Stimulated activated naive B cell treated with anti-CD40 and anti-IgM and Interleukin-4, amounts not matched to agents 10 μg/mL and 1 μg/mL and 100 μg/mL, for 72 hours (primary cell): ENCODE measurements around the gene NKX2-1.
A peak's percentile ranks its signal among the peaks of the same experiment; 100 is the strongest.

Experiments
- ATAC-seq, 2 donors: fragments of 150-1000 bp; cut with Tn5 transposase; replicated peaks; 2 replicates each; pipeline ENCODE4 v1.10.0; 2021; ENCODE audit warnings: moderate library complexity in 1 of 2
- DNase-seq: peaks from one replicate; pipeline ENCODE4 v3.0.0; 2021
- H3K27ac Mint-ChIP-seq: one replicate; pipeline ENCODE4 v1.8.0; 2022; ENCODE audit warnings: mild to moderate bottlenecking, mixed read lengths
- H3K27me3 Mint-ChIP-seq, 2 donors: one replicate each; pipeline ENCODE4 v1.8.0; 2022; ENCODE audit warnings: mixed read lengths in 2 of 2
- H3K36me3 Mint-ChIP-seq, 2 donors: one replicate each; pipeline ENCODE4 v1.8.0; 2022; ENCODE audit warnings: mixed read lengths in 2 of 2, mild to moderate bottlenecking in 1 of 2
- H3K4me1 Mint-ChIP-seq, 2 donors: one replicate each; pipeline ENCODE4 v1.8.0; 2022; ENCODE audit warnings: mixed read lengths in 2 of 2, mild to moderate bottlenecking in 1 of 2
- H3K4me3 Mint-ChIP-seq, 2 donors: one replicate each; pipeline ENCODE4 v1.8.0; 2022; ENCODE audit warnings: mild to moderate bottlenecking in 2 of 2, mixed read lengths in 2 of 2, moderate library complexity in 1 of 2
- H3K9me3 Mint-ChIP-seq, 2 donors: one replicate each; pipeline ENCODE4 v1.8.0; 2022; ENCODE audit warnings: mixed read lengths in 2 of 2, mild to moderate bottlenecking in 1 of 2

The NKX2-1 gene

GRCh38 chr14:36513451-36514277 lies 6.4 kb downstream of the NKX2-1 start:
- H3K27me3 Mint-ChIP-seq, result peaks cover 69 to 82% of the 10 kb centered on the region in 2 donors
- no peak overlapping the region for H3K27ac Mint-ChIP-seq
- no peaks in the 10 kb centered on the region for H3K4me1 Mint-ChIP-seq
- no peak for ATAC-seq
- H3K36me3 Mint-ChIP-seq, result no peaks in the 10 kb centered on the region
- no peak overlapping the region for H3K4me3 Mint-ChIP-seq
- H3K9me3 Mint-ChIP-seq, result no peaks in the 10 kb centered on the region
- DNase-seq, result no peak

GRCh38 chr14:36513012-36513420 lies 7.0 kb downstream of the NKX2-1 start:
- no peak overlapping the region for H3K4me3 Mint-ChIP-seq
- H3K4me1 Mint-ChIP-seq, result no peaks in the 10 kb centered on the region
- no peak overlapping the region for H3K27ac Mint-ChIP-seq
- ATAC-seq, result no peak
- H3K27me3 Mint-ChIP-seq, result peaks cover 73 to 84% of the 10 kb centered on the region in 2 donors
- H3K9me3 Mint-ChIP-seq, result no peaks in the 10 kb centered on the region
- no peak for DNase-seq
- no peaks in the 10 kb centered on the region for H3K36me3 Mint-ChIP-seq

DNA sequence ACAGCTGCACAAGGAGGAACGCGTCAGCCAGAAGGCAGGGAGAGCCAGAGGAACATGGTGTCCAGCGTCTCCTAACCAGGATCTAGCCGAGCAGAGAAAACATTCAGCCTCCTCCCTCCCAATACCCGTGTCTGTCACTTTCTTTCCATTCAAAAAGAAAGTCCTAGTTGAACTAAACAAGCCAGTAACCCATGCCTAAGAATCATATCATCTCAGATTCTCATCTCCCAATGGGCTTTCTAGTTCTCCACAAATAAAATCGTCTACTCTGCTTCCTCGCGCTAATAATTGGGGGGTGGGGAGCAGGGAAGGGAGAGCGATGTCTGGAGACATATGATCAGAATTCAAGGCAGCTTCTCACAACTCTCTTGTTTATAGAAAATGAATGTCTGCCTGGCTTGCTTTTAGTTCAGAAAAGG lies 7.4 kb downstream of the NKX2-1 start:
- no peak overlapping the region for H3K27ac Mint-ChIP-seq

DNA sequence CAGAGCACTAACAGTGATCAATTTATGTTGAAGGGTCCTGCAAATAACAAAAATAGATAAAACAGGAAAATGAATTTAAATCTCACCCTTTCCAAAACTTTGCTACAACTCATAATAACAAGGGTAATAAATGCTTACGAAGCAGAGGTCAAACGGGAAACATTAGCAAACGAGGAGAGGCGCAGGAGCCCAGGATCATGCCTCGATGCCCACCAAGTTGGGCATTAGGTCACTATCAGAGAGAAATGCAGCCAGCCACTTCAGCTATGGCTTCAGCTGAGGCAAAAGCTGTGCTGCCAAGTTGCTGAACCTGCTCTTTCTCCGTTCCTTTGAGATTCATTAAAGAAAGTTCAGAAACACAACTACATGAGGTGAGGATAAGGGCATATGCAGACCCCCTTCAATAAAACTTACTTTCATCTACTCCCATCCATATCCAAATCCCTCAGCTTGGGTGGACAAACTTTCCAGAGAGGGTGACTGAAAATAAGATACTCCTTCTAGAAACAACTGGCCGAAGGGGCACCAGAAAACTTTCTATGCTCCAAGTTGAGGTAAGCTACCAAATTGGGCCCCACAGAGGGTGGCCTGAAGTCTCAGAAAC lies 7.9 kb downstream of the NKX2-1 start:
- ATAC-seq (no peak), DNase-seq (no peak)
- Mint-ChIP-seq H3K36me3 (peaks cover 0 to 1% of the 10 kb centered on the region in 2 donors), H3K27ac (no peak overlapping the region), H3K9me3 (peaks cover 0 to 2% of the 10 kb centered on the region in 2 donors), H3K27me3 (peaks cover 82 to 91% of the 10 kb centered on the region in 2 donors), H3K4me3 (no peak overlapping the region), H3K4me1 (peaks cover 0 to under 1% of the 10 kb centered on the region in 2 donors)

More for the DNA sequence above, 7.4 kb downstream of the NKX2-1 start:
- ATAC-seq (no peak), DNase-seq (no peak)
- H3K27me3 Mint-ChIP-seq, result peaks cover 77 to 88% of the 10 kb centered on the region in 2 donors
- H3K36me3 Mint-ChIP-seq, result peaks cover 0 to 1% of the 10 kb centered on the region in 2 donors
- no peak overlapping the region for H3K4me3 Mint-ChIP-seq
- peaks cover 0 to 2% of the 10 kb centered on the region in 2 donors for H3K9me3 Mint-ChIP-seq
- H3K4me1 Mint-ChIP-seq, result no peaks in the 10 kb centered on the region

- Mint-ChIP-seq H3K4me3 (no peak overlapping the region), H3K4me1 (peaks cover 0 to 10% of the 10 kb centered on the region in 2 donors), H3K36me3 (peaks cover 1 to 5% of the 10 kb centered on the region in 2 donors), H3K27me3 (peaks cover 81 to 90% of the 10 kb centered on the region in 2 donors), H3K27ac (no peak overlapping the region), H3K9me3 (peaks cover 0 to 2% of the 10 kb centered on the region in 2 donors)
- ATAC-seq (no peak), DNase-seq (no peak)
These were observed 9.2 kb downstream of the NKX2-1 start for GRCh38 chr14:36510874-36511273.

DNA sequence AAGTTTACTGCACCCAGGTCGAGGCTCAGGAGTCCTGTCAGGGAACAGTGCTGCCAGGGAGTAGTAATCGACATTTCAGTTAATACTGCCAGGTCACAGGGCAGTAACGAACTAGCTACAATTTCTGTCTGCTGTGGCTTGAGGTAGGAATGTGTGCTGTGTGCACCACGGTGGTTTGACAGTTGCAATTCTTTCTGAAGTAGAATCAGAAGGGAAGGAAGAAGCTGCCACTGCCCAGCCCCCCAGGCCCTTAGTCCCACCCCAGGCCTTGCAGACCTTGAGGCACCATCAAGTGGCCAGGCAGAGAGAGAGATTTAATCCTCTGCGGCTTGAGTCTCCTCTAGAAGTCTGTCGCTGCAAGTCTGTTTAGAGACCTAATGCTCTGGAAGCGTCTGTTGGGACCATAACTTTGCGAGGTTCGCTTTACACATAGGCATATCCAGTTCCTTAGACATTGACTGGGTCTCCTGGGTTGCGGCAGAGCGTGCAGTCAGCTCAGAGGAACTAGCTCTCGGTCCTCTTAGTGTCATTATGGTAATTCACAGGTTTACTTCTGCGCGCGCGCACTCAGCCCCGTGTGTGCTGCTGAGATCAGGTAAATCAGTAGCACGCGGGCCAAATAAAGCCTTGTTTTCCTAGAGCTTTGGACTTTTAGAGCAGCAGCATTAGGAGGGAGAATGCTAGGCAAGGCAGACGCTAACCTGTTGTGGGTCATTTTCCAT lies 9.8 kb downstream of the NKX2-1 start:
- H3K4me3 Mint-ChIP-seq, result no peak overlapping the region
- peaks cover 1 to 5% of the 10 kb centered on the region in 2 donors for H3K36me3 Mint-ChIP-seq
- DNase-seq, result no peak
- peaks cover 79 to 87% of the 10 kb centered on the region in 2 donors for H3K27me3 Mint-ChIP-seq
- peak overlapping the region; percentile 37 for H3K27ac Mint-ChIP-seq
- peaks cover 0 to 2% of the 10 kb centered on the region in 2 donors for H3K9me3 Mint-ChIP-seq
- peaks cover 0 to 11% of the 10 kb centered on the region in 2 donors for H3K4me1 Mint-ChIP-seq
- ATAC-seq, result no peak

DNA sequence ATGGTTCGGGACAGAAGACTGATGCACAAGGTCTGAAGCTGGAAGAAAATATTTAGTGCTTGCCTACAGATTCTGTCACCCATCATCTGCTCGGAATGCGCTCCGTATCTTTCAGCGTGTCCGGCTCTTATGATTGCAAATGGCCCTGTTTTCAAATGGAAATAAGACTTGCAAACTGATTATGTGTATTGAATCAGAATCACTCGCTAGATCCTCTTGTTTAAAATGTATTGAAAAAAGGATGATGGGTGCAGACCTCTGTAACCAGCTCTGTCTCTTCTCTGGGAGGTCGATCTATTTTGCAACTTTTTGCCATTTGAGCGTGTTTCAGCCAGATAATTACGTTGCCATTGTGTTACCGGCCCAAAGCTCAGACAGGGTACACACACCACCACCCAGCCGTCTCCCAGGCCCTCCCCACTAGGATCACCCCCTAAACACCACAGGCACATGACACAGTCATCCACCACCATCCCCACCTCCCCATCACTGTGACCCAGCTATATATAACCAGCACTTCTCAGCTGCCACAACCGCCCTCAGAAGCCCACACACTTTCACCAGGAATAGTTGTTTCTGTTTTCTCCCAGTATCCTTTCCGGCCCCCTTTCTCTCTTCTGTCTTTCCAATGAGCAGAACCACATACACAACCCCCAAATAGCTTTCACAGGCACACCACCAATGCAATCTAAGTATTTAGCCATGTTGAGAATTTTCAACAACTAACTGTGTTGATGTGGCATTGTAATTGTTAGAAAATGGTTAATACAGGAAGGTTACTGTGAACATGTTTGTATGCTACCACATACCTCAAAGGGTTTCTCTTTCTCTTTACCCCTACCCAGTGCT lies 10.7 kb downstream of the NKX2-1 start:
- Mint-ChIP-seq H3K4me1 (peaks cover 3 to 16% of the 10 kb centered on the region in 2 donors), H3K36me3 (peaks cover 1 to 5% of the 10 kb centered on the region in 2 donors), H3K27me3 (peaks cover 79 to 89% of the 10 kb centered on the region in 2 donors), H3K9me3 (peaks cover 0 to 2% of the 10 kb centered on the region in 2 donors), H3K4me3 (no peak overlapping the region), H3K27ac (no peak overlapping the region)
- ATAC-seq, result no peak
- no peak for DNase-seq

- H3K27me3 Mint-ChIP-seq, result peaks cover 76 to 89% of the 10 kb centered on the region in 2 donors
- peaks cover 0 to 2% of the 10 kb centered on the region in 2 donors for H3K9me3 Mint-ChIP-seq
These were observed 11.5 kb downstream of the NKX2-1 start for GRCh38 chr14:36508418-36509068.

DNA sequence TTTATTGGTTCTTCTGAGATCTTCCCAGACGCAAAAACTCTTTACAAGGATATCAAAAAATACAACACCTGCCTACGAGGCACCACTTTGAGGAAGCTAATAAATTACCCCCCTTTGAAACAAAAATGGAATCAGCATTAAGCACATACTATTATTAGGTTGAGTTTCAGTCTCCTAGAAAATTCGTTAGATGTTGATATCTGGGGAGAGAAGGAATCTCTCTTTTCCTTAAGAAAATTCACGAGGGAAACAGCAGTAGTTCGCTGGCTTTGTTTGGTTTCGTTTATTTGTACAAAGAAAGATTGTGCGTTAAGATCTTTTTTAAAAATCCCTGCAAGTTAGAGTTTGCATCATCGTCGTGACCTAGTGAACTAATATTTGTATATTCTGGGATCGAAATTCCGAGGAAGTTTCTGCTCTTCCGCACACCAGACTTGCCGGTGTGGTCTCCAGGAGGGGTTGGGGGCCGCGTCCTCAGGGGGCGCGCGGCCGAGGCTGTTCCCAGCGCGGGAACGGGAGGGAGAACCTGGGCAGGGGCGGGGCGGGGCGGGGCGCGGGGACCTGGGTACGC lies 12.1 kb downstream of the NKX2-1 start:
- Mint-ChIP-seq H3K27ac (no peak overlapping the region), H3K9me3 (peaks cover 0 to 2% of the 10 kb centered on the region in 2 donors), H3K27me3 (peaks cover 75 to 89% of the 10 kb centered on the region in 2 donors), H3K36me3 (peaks cover 1 to 5% of the 10 kb centered on the region in 2 donors), H3K4me1 (peaks cover 3 to 16% of the 10 kb centered on the region in 2 donors), H3K4me3 (no peak overlapping the region)
- DNase-seq (no peak), ATAC-seq (no peak)

More at GRCh38 chr14:36508418-36509068, 11.5 kb downstream of the NKX2-1 start:
- Mint-ChIP-seq H3K27ac (no peak overlapping the region), H3K4me1 (peaks cover 3 to 16% of the 10 kb centered on the region in 2 donors), H3K4me3 (no peak overlapping the region), H3K36me3 (peaks cover 1 to 5% of the 10 kb centered on the region in 2 donors)
- DNase-seq (no peak), ATAC-seq (no peak)

- DNase-seq (no peak), ATAC-seq (no peak)
- H3K27me3 Mint-ChIP-seq, result peaks cover 73 to 89% of the 10 kb centered on the region in 2 donors
- peaks cover 0 to 2% of the 10 kb centered on the region in 2 donors for H3K9me3 Mint-ChIP-seq
- no peak overlapping the region for H3K4me3 Mint-ChIP-seq
- peaks cover 1 to 5% of the 10 kb centered on the region in 2 donors for H3K36me3 Mint-ChIP-seq
- H3K4me1 Mint-ChIP-seq, result peaks cover 3 to 16% of the 10 kb centered on the region in 2 donors
- H3K27ac Mint-ChIP-seq, result no peak overlapping the region
These were observed 13.1 kb downstream of the NKX2-1 start for GRCh38 chr14:36506732-36507614.

DNA sequence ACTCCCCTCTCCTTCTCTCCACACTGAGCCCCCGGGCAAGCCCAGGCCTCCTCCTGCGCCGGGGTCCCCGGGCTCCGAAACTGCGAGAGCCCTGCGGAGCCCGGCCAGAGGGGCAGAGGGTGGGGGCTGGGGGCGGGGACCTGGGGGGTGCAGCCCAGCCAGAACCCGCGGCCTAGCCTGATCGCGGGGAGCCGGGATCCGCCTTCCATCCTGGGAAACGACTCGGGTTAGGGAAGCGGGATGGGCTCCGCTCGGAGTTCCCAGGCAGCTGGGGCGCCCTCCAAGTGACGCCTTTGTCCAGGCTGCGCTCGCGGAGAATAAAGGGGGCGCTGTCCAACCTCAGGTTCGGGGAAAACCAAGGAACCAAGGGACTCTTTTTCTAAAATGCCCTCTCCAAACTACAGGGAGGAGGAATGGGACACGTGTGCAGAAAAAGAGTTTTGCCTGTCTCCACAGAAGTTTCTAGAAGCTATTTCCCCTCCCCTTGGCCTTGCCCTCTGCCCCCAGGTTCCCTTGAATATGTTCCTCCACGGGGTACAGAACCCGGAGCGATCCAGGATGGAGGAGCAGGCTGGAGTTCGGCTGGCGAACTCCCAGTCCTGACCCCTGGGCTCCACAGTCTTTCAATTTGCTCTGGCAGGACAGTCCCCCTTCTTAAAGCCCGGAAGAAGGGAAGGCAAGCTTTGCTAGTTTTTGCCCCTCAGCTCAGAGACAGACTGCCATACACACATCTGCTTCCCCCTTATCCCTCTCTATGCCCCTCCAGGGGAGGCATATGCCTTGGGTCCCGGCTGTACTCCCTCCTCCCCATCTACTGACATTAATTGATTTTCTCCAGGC lies 13.9 kb downstream of the NKX2-1 start:
- Mint-ChIP-seq H3K4me3 (no peak overlapping the region), H3K27ac (no peak overlapping the region), H3K36me3 (peaks cover 1 to 5% of the 10 kb centered on the region in 2 donors), H3K4me1 (peaks cover 3 to 16% of the 10 kb centered on the region in 2 donors), H3K9me3 (peaks cover 0 to 2% of the 10 kb centered on the region in 2 donors), H3K27me3 (peaks cover 74 to 90% of the 10 kb centered on the region in 2 donors)
- no peak for DNase-seq
- ATAC-seq, result no peak
